Epithelial cell of esophagus (primary cell): ENCODE measurements around the gene MTCL3.
A peak's percentile ranks its signal among the peaks of the same experiment; 100 is the strongest.

ENCODE experiments used
- DNase-seq: peaks from one replicate; pipeline ENCODE4 v3.0.0; 2010; ENCODE audit warnings: low read depth
- H3K4me3 ChIP-seq: 2 replicates; pipeline ENCODE4 v1.5.1; 2011; ENCODE audit warnings: mild to moderate bottlenecking, low read length, control low read depth
- CTCF ChIP-seq: IDR thresholded peaks from 2 replicates; pipeline ENCODE4 v1.5.1; 2011; ENCODE audit warnings: low read depth, mild to moderate bottlenecking, low read length, control low read depth, inconsistent platforms; ENCODE audit not compliant: insufficient read depth; ENCODE audit errors: missing control alignments

The MTCL3 gene

DNA sequence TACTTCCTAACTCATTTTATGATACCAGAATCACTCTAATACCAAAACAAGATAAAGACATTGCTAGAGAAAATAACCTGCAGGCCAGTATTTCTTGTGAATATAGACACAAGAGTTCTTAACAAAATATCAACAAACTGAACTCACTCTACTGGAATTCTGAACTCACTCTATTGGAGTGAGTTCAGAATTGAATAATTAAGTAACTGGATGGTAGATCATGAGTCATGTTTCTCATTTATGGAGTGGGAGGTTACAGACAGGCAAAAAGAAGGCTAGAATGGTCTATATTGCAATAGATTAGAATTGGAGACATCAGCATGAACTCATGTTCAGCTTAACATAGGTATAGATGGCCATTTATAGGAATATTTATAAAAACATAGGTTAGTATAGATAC is 31.3 kb upstream of the MTCL3 start:
- H3K4me3 ChIP-seq, result no peak overlapping the region
- DNase-seq, result peak; percentile 58
- no peak for TF ChIP-seq CTCF

DNA sequence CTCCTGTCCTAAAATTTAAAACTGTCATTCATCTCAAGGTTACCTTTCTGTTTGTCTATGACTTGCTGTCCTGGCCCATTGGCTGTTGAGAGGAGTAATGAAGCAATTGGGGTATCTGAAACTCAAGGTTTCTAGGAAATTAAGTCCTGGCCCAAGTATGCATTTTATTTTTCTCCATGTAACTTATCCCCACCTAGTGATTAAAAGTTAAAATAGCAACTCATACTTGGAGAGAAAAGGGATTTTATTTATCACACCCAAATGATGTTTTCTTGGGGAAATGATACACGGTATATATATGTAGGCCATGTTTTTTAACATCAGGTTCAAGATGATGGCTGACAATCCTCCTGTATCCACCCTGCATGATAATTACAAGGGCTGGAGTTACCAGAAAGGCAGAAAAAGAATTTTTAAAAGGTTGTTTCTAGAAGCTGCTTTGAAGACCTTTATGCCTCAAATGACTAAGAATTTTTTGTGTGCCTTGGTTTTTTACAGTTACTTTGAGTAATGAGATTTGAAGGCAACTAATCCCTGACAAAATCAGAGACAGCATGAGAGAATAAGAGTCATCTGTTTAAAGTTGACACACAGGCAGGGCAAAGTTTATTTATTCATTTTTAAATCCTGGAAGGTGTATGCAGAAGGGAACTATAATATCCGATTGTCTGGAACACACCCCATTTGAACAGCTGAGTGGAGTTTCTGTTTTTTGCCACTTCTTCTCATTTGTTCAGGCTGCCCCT is 28.9 kb upstream of the MTCL3 start:
- DNase-seq, result peak; percentile 5
- peak; percentile 32 for TF ChIP-seq CTCF
- H3K4me3 ChIP-seq, result no peak overlapping the region

DNA sequence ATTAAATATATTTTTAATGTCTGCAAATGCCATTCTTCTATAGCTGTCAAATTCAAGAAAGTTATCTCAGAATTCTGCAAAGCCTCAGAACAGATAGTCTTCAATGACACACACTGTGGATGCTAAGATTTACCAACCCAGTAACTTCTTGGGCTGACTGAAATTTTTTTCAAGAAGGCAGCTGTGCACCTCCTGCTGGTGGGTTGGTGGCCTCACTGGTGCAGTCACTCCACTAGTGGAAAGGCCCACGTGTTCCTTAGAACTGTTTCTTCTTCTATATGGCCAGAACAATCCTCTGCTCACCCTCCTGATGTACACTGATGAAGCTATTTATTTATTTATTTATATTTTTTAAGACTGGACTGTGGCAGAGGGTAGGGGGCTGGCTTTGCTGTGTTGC is 28.1 kb upstream of the MTCL3 start:
- peak; percentile 9 for DNase-seq
- peak; percentile 27 for TF ChIP-seq CTCF
- no peak overlapping the region for H3K4me3 ChIP-seq

- H3K4me3 ChIP-seq, result no peak overlapping the region
- TF ChIP-seq CTCF, result peak; percentile 34
- peak; percentile 37 for DNase-seq
Measured at GRCh38 chr6:127539272-127539671, 20.1 kb upstream of the MTCL3 start.

GRCh38 chr6:127538750-127539264 is 19.7 kb upstream of the MTCL3 start:
- no peak overlapping the region for H3K4me3 ChIP-seq
- TF ChIP-seq CTCF, result no peak
- DNase-seq, result no peak

DNA sequence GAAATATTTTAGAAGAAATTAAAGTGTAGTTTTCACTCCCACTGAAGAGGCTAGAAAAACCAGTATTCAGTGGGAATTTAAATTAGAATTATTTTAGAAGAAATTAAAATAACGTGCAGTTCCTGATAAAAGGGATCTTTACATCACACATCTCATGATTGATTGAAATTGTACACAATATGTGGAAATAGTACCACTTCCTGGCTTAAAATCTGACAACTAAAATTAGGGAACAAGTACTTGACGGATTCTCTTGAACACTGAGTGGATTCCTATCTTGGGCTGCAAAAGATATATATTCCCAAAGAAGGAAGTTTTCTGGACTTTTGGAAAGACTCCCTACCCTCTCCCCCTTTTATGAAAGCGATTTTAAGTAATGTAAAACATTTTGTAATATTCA is 14.6 kb upstream of the MTCL3 start:
- no peak for TF ChIP-seq CTCF
- H3K4me3 ChIP-seq, result no peak overlapping the region

DNA sequence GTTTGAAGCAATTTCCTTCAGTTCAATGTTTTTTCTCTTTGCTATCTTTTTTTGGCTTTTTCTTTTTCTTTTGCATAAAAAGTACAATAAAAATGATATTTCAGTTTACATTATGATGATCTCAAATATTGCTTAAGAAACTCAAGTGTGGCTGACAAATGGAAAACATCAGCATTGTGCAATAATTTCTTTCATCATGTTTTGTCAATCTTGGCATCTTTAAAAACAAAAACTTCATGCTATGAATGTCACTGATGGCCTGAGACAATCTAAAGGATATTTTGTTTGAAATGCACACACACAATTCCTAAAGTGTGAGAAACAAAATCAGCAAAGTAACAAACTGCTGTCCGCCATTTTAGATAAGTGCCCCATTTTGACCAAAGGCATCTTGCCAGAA is 13.9 kb upstream of the MTCL3 start:
- TF ChIP-seq CTCF, result no peak
- H3K4me3 ChIP-seq, result no peak overlapping the region
- DNase-seq, result peak; percentile 28

More for the DNA sequence above, 14.6 kb upstream of the MTCL3 start:
- no peak for DNase-seq
